Right ventricle myocardium inferior (tissue), 1 donor: ENCODE results near the gene CTIF. TPM values are rescaled to one million over a fixed set of nuclear protein-coding genes. Genes with fewer than 3 reads are reported as not detected.
A peak's percentile ranks its signal among the peaks of the same experiment; 100 is the strongest.

ENCODE experiments used
- ATAC-seq: fragments of 200-7000 bp; cut with Tn5 transposase; one replicate; pipeline ENCODE4 v1.9.1; 2020; ENCODE audit warnings: mild to moderate bottlenecking, moderate library complexity
- DNase-seq: peaks from one replicate; pipeline ENCODE4 v3.0.0; 2021; ENCODE audit errors: missing footprints
- intact Hi-C: fragments of 100-400 bp; cut with DNase I; formaldehyde crosslinking; loops from one replicate; pipeline ENCODE4 v1.11.0; 2022
- total RNA-seq: library from RNA; stranded (reverse); fragmentation: NEBNext Ultra II Directional; extraction: Animal tissue kit (Norgen Biotek cat#: 25700); gene quantifications from one replicate; pipeline ENCODE4 v1.2.1, GENCODE V29; 2021
- donor health status: DM: no; HTN: yes; CAD: no; lungs with severe emphysema.

CTIF gene
- total RNA-seq, 1 donor from 2014 or later, result 74.0 TPM

- intact Hi-C loops, result loop anchor here (5.0 to 10.0 kb wide), 5 partner anchors 49 to 396 kb away; no protein-coding TSS in a partner anchor
- DNase-seq (no peak), ATAC-seq (no peak)
Measured at GRCh38 chr18:48778344-48779011, 239.6 kb downstream of the CTIF start.

- intact Hi-C loops, result loop anchor here (5.0 to 10.0 kb wide), 5 partner anchors 48 to 395 kb away; no protein-coding TSS in a partner anchor
- DNase-seq (no peak), ATAC-seq (no peak)
Measured at GRCh38 chr18:48779462-48779861, 240.6 kb downstream of the CTIF start.

DNA sequence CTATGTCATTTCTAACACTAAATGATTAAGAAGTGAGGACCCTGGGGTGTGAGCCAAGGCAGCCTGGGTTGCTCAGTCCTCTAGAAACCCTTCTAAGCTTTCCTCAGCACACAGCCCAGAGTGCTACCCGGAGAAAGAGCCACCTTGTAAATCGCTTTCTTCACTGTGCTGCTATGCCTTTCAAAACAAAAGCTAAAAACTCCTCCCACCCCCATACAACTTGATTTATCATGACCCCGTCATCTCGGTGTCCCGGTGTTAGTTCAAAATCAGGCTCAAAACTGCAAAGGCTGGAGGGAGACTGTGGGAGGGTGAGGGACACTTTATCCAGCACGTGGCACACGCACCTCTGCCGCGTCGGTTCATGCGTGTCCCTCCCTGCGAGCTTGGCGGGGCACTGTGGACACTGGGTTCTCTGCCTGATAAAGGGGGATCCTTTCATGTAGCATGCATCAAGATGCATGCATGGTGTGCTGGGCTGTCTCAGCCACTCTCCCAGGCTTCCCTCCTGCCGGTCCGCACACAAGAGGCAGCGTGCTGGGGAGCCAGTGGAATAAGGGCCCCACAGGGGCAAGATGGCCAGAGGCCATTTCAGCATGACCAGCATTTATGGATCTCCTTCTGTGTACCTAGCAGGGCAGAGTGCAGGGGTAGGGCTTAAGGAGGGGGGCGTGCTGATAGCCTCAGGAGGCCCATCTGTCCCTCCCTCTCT lies 241.5 kb downstream of the CTIF start:
- DNase-seq (no peak), ATAC-seq (no peak)
- intact Hi-C loops, result loop anchor here (2.0 kb wide), 1 partner anchor 168 kb away; no protein-coding TSS in a partner anchor

- DNase-seq, result no peak
- intact Hi-C loops, result loop anchor here (2.0 kb wide), 1 partner anchor 168 kb away; no protein-coding TSS in a partner anchor
- no peak for ATAC-seq
Measured at GRCh38 chr18:48780913-48781162, 242.0 kb downstream of the CTIF start.

DNA sequence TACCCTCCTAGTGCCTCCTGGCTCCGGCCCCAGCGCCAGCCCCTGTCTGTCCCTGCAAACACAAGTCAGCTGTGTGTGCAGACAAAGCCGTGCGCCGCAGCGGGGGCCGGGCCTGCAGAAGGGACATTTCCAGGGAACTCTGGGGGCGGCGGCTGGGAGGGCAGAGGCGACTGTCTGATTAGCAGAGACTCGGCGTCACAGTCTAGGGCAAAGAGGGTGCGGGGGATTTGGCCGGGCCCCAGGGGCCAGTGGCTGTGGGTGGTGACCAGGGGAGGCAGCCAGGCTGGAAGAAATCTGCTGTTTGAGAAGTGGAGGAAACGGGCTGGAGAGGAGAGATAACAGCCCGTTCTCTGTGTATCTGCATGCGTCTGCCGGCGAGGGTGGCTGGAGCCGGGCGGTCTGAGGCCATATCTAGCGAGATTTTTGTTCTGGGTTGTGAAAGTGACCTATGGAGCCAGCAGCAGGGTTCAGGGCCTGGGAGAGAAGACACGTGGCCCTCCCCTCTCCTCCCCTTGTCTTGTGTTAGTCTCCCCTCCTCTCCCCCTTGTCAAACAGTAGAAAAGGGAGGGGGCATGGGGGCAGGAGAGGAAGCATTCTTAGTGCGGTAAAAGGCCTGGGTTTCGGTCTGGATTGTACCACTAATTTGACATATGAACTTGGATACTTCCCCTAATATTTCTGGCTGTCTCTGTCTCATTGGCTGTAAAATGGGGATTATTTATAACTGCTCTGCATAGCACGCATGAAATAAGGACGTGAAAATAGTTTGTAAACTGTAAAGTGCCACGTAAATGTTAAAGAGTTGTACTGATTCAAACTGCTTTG lies 242.5 kb downstream of the CTIF start:
- DNase-seq, result peak; percentile 94
- intact Hi-C loops, result loop anchor here (2.0 kb wide), 1 partner anchor 167 kb away; no protein-coding TSS in a partner anchor
- peak; percentile 76 for ATAC-seq

DNA sequence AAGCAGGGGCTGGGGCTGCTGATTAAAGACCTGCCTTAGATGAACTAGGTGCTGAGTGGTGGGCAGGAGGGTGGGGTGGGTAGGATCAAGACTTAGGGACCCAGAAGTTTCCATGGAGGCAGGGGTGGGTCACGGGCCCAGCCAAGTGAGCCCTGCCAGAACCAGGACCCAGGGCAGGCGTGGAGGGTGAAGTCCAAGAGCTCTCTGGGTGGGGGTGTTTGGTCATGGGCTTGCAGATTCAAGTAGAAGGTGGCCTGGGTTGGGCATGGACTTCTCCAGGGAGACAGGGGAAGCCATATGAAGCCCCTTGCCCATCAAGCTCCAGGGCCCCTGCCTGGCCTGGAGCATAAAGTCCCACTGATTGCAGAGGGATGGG lies 243.1 kb downstream of the CTIF start:
- DNase-seq (no peak), ATAC-seq (no peak)
- intact Hi-C loops, result loop anchor here (2.0 kb wide), 1 partner anchor 167 kb away; no protein-coding TSS in a partner anchor

GRCh38 chr18:48782381-48782861 lies 243.6 kb downstream of the CTIF start:
- intact Hi-C loops, result no loop called here
- peak; percentile 51 for ATAC-seq
- DNase-seq, result no peak

- intact Hi-C loops, result no loop called here
Measured at GRCh38 chr18:48783616-48784520, 245.0 kb downstream of the CTIF start.

DNA sequence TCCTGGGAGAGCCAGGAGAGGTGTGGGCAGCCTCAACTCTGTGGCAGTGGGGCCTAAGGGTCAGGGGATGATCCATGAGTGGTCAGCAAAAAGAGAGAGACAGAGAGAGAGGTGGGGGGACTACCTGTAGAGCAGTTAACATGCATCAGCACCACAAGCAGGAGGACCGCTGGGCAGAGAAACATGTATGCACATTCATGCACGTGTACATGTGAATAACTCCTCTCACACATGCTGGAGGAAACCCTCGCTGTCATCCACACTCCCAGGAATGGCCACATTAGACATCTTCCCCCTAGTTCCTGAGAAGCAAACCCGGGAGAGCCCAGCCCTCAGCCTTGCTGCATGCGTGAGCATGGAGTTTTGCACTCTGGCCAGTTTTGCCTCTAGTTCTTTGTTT lies 245.8 kb downstream of the CTIF start:
- DNase-seq (no peak), ATAC-seq (no peak)
- intact Hi-C loops, result no loop called here

More at GRCh38 chr18:48783616-48784520, 245.0 kb downstream of the CTIF start:
- DNase-seq, result no peak
- ATAC-seq, result no peak

DNA sequence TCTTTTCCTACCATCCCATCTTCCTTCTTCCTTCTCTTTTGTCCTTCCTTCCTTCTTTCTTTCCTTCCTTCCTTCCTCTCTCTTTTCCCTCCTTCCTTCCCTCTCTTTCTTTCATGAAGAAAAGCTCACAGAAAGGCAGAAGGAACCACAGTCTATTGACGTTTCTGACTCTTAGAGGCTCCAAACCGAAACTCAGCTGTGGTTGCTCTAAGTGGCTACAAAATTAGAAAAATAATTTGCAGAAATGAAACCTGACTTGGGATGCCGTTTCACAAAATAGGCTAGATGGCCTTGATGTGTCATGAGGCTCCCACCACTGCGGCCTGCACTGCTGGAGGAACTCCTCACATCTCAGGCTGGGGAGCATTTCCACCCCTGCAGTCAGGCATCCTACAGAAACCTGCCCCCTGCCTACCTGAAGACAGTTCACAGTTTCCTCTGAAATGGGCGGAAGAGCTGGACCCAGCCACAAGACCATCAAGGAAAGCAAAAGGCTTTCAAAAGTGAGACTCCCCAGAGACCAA lies 246.3 kb downstream of the CTIF start:
- ATAC-seq (no peak), DNase-seq (no peak)
- intact Hi-C loops, result no loop called here

- no peak for ATAC-seq
- DNase-seq, result no peak
- intact Hi-C loops, result no loop called here
Measured at GRCh38 chr18:48785736-48786454, 247.1 kb downstream of the CTIF start.

DNA sequence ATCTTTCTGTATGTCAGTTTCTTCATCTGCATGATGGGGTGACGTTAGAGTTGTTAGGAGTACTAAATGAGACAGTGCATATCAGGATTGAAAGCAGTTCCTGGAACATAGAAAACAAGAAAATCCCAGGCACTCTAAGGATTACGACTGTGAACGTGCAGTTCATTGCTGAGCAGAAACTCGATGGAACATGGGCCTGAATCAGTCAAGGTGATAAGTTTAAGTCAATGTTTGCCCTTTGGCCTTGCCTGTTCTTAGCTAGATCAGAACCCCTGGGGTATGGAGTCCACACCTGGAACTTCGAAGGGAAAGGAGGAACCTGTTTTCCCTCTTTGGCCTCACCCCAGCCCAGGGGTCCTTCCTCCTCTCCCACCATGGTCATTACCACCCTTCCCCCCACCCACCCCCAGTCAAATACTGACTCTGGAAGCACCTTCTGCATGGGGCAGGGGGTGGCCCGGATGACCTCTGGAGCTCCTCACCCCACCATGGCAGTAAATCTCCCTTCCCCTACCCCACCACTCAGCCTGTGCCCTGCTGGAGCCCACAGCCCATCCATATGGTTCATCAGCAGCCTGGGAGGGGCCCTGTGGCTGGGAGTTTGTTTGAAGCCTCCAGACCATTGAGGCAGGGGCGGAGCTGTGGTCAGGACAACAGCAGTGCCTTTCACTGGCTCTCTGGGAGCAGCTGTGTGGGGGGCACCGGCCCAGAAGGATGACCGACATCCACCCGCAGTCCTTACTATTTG lies 247.8 kb downstream of the CTIF start:
- DNase-seq, result no peak
- intact Hi-C loops, result no loop called here
- ATAC-seq, result no peak

GRCh38 chr18:48787203-48788151 lies 248.6 kb downstream of the CTIF start:
- intact Hi-C loops, result no loop called here
- ATAC-seq (no peak), DNase-seq (no peak)

- no peak for DNase-seq
- no peak for ATAC-seq
- intact Hi-C loops, result no loop called here
Measured at GRCh38 chr18:48788373-48788772, 249.5 kb downstream of the CTIF start.

DNA sequence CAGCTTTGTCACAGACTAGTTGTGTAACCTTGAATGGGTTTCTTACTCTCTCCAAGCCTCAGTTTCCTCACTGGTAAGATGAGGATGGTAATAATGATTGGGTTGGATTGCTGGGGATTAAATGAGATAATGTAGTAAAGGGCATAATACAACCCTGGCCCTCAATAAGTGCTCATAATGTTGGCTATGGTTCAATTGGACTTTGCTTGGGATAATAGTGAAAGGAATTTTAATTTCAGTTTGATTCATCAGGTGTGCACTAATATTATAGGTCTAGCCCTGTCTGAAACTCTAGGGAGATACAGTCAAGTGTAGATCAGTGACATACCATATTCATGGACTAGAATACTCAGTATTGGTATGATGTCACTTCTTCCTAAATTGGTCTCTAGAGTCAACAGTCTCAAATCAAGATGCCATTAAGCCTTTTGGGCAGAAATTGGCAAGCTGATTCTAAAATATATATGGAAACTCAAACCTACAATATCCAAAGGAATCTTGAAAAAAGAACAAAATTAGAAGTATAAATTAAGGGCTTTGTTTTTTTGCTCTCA lies 250.5 kb downstream of the CTIF start:
- ATAC-seq, result no peak
- DNase-seq, result no peak
- intact Hi-C loops, result no loop called here
